K562 treated with DMSO at 1 percent for 48 hours (cell line): Measurements from ENCODE around the gene ZNF134. TPM values are rescaled to one million over a fixed set of nuclear protein-coding genes. Genes with fewer than 3 reads are reported as not detected.

Experiments
- total RNA-seq: library from RNA; unstranded; fragments of 300-600 nt; gene quantifications from 2 replicates; pipeline ENCODE4 v1.2.3, GENCODE V29; 2022; ENCODE audit warnings: low replicate concordance; ENCODE audit errors: extremely low read depth

The ZNF134 gene
- not detected in 2 replicates for total RNA-seq

DNA sequence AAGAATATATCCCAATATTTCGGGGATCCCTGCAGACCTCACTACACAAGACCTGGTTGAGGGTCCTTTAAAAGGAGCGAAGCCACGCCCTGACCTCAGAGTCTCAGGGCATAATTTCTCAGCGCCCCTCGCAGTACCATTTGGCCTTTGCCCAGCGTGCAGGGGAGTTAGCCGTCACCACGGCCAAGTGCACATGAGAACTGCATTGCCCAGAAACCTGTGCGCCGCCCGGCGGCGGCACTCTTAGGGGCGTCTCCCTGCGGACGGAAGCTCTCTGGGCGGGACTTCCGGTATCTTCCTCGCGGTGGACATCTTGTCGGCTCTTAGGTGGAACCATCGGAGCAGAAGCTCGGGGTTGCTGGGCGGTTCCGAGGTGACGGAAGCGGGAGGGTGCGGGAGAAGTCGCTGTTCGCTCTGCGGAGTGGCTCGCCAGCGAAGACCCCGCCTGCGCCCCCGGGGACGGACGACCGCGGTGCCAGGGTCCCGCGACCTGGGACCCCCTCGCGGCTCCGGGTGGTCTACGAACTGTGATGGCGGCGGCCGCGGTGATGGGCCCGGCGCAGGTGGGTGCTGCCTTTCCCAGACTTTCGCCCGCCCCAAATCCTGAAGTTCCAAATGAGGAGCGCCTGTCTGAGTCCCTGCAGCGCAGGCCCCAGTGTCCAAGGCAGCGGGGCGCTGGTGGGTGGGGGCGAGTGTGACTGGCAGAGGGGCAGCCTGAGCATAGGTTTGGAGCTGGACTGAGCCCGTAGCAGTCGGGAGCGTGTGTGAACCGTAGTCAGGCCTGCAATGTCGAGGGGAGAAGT, at the start of gene ZNF134:
Gene ZNF134 (plus strand): TSS at position 302 of the 803 bp plus-strand sequence. CDS start 5,227 bp downstream, outside the sequence.

DNA sequence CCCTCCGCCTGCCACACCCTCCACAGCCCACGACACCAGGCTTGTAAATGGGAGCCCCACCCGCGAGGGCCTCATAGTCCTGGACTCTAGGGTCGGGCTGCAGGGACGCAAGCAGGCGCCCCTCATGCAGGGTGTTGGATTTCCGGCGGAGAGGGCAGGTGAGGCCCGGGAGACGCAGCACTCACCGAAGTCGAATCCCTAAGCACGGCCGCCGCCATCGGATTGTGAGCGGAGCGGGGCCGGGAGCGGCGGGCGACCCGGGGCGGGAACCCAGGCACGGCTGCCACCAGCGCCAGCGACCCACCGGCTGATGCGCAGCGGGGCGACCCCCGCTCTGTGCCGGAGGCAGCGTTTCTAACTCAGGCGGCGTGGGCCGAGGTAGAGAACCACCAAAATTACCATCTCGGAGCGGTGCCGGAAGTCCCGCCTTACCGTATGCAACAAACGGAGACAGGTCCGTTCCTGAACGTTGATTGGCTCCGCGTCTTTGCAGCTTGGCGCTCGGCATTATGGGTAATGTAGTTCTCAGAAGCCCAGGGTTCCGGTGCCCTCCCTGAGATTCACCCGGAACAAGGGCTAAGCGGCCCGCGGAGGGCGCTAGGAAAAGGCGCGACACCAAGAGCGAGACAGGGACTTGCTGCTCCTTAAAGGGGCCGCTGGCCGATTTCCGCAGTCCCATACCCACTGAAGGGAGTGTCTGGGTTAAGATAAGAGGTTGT, 35.4 kb upstream of the ZNF134 start, which contains the start of gene ZNF416:
Gene ZNF416 (minus strand): TSS at position 425 of the 719 bp plus-strand sequence. CDS start 207 bp downstream, at position 218.

DNA sequence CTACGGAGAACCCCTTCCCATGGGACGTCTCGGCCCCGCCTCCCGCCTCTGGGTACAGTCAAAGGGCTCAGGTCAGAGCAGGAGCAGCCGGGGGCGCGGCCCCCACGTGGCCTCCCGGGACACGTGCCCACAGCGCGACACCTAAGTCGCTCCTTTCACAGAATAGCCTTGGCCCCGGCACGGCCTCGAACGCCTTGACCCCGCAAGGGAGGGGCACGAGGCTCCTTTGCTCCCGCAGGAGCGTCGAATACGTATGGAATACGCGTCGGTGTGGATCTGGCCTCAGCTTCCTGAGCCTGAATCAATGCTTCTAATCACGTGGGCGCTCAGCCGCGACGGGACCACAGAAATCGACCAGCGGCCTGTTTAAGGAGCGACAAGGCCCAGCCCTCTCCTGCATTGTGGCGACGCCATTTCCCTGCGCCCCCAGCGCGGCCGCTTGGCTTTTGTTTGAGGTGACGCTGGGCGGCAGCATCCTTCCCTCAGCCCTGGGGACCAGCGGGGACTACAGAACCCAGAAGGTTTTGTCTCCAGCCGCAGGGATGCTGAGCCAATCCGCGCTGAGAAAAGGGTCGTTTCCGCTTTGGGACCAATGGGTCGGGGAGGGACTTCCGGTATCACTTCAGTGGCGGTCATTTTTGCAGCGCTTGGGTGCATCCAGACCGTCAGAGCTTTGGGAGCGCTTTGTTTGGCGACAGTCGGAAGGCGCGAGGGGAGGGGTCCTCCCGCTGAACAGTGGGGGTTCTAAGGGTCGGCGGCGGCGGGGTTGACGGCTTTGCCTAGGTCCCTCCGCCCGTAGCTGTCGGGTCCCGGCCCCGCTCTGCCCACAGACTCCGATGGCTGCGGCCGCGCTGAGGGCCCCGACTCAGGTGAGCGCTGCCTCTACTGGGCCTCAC, 30.3 kb upstream of the ZNF134 start, which contains the start of gene ZIK1:
Gene ZIK1 (plus strand): TSS at position 625 of the 896 bp plus-strand sequence. CDS start 212 bp downstream, at position 837.

DNA sequence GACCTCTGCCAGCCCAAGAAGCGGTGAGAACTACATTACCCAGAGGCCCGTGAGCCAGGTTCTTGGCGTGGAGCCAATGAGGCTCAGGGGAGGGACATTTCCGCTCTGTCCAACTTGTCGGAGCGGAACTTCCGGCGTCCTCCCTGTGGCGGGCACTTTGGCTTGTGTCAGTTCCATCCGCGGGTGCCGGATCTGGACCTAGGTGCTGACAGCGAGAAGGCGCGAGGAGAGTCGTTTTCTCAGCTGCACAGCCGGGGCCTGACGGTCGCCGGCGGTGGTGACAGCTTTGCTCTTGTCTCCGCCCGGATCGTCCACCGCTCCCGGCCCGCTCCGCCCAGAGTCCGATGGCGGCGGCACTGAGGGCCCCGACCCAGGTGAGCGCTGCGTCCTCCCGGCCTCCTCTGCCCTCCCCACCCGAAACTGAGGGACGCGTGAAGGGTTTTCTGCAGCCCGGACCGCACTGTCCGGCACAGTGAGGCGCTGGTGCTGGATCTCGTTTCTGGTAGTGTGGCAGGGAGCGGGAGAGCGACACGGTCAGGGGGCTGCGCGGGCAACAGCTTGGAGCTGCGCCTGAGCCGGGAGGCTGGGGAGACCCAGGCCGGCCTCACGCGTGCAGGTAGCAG, 14.2 kb upstream of the ZNF134 start, which contains the start of gene ZNF530:
Gene ZNF530 (plus strand): TSS at position 125 of the 623 bp plus-strand sequence. CDS start 4,461 bp downstream, outside the sequence.

DNA sequence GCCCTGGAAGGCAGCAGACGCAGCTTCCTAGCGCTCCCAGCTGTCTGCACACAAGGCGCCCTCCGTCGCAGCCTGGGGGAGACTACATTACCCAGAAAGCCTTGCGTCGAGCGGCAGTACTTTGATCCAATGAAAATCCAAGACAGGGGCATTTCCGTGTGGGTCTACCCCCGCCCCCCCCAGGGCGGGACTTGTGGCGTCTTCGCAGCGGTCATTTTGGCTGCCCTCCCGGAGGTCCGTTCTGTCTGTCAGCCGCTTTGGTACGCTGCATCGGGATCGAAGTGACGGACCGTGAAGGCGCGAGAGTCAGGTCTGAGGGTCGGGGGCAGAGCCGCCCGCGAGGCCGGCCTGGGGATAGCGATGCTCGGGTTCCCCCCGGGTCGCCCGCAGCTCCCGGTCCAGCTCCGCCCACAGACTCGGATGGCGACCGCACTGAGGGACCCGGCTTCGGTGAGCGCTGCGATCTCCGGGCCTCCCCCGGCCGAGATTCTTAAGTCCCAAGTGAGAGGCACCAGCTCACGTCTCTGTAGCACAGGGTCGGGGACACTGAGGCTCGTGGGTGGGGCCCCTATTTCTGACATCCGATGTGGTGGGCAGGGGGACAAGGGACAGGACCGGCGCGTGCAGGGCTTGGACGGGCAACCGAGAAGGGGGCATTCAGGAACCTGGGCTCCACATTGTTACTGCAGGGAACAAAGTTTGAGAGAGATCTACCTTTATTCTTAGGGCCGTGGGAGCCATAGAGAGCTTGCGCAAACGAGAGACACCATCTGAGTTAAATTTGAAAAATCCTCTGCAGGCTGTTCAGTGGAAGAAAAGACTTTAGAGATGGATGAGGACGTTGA, 19.2 kb downstream of the ZNF134 start, which contains the start of gene ZNF211:
Gene ZNF211 (plus strand): TSS at position 182 of the 845 bp plus-strand sequence. CDS start 179 bp downstream, at position 361.

DNA sequence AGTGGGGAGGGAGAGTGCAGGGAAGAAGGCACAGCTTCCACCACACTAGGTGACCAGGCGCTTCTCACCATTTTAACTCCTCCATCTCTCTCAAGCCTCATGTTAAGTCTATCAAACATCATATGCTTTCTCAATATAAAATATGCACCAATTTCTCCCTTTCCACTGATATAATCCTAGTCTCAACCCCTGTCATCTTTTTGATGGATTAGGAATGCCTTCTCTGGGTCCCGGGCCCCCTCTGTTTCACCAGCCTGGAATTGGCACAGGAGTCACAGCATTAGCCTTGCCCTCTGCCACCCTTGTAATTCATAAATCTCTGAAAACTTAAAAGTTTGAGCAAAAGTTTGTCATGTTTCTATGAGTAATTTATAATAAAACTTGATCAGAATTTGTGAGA, 54.6 kb downstream of the ZNF134 start, which contains the start of gene ZSCAN4:
Gene ZSCAN4 (plus strand): TSS at position 301 of the 400 bp plus-strand sequence. CDS start 7,211 bp downstream, outside the sequence.

Other genes starting within 250 kb of the ZNF134 start
- not detected in 2 replicates for gene ZNF548, start 224.4 kb upstream of the ZNF134 start, total RNA-seq
- gene ZNF17, start 203.1 kb upstream of the ZNF134 start, total RNA-seq: not detected in 2 replicates
- gene ZNF749, start 178.9 kb upstream of the ZNF134 start, total RNA-seq: not detected in 2 replicates
- gene VN1R1, start 157.1 kb upstream of the ZNF134 start, total RNA-seq: not detected in 2 replicates
- not detected in 2 replicates for gene ZNF772, start 136.7 kb upstream of the ZNF134 start, total RNA-seq
- gene ZNF419, start 126.5 kb upstream of the ZNF134 start, total RNA-seq: not detected in 2 replicates
- gene ZNF773, start 114.3 kb upstream of the ZNF134 start, total RNA-seq: not detected in 2 replicates
- not detected in 2 replicates for gene ZNF549, start 86.9 kb upstream of the ZNF134 start, total RNA-seq
- gene ZNF550, start 54.4 kb upstream of the ZNF134 start, total RNA-seq: not detected in 2 replicates
- not detected in 2 replicates for gene ZNF416, start 35.3 kb upstream of the ZNF134 start, total RNA-seq
- not detected in 2 replicates for gene ZIK1, start 30.1 kb upstream of the ZNF134 start, total RNA-seq
- not detected in 2 replicates for gene ZNF530, start 14.4 kb upstream of the ZNF134 start, total RNA-seq
- not detected in 2 replicates for gene ZNF211, start 18.9 kb downstream of the ZNF134 start, total RNA-seq
- not detected in 2 replicates for gene ZSCAN4, start 54.7 kb downstream of the ZNF134 start, total RNA-seq
- gene ZNF551, start 67.7 kb downstream of the ZNF134 start, total RNA-seq: not detected in 2 replicates
- not detected in 2 replicates for gene ZNF154, start 95.0 kb downstream of the ZNF134 start, total RNA-seq
- not detected in 2 replicates for gene ZNF671, start 113.4 kb downstream of the ZNF134 start, total RNA-seq
- not detected in 2 replicates for gene ZNF776, start 132.6 kb downstream of the ZNF134 start, total RNA-seq
- gene ZNF586, start 155.4 kb downstream of the ZNF134 start, total RNA-seq: not detected in 2 replicates
- not detected in 2 replicates for gene ZNF552, start 200.7 kb downstream of the ZNF134 start, total RNA-seq
- gene ZNF587B, start 216.1 kb downstream of the ZNF134 start, total RNA-seq: not detected in 2 replicates
- not detected in 2 replicates for gene ZNF587, start 235.6 kb downstream of the ZNF134 start, total RNA-seq